Heart left ventricle (tissue), 13 donors: ENCODE results near the gene FAM151A.

Experiments used
- CTCF ChIP-seq, 12 donors: fragments of 200-600 bp; sonication (generic) in 4 of 12; IDR thresholded peaks; one replicate each; pipeline versions ENCODE4 v1.5.0 to v1.8.0; 2018 to 2022; ENCODE audit warnings: antibody characterized with exemption in 12 of 12, mild to moderate bottlenecking in 5 of 12
- POLR2A ChIP-seq, 2 donors: fragments of 450-650 bp; IDR thresholded peaks; one replicate each; pipeline ENCODE4 v1.6.1; 2017; ENCODE audit warnings: antibody characterized with exemption in 2 of 2, mild to moderate bottlenecking in 2 of 2, moderate library complexity in 2 of 2
- donor health status: ischemic (EF 13 %, LVEDD 7.1; RV severe dilation, severe dysfunction).
- donor health status: DM: no; HTN: yes; CAD: no.
- donor health status: DM: no; HTN: no; CAD: no.
- donor health status: ischemic (EF 25% LVEDD 6.9; RV normal size, moderate dysfunction).
- donor health status: ischemic (EF 25% LVEDD 5.7; RV mildly dilated, moderate dysfunction).
- donor health status: ischemic (EF 35%, LVEDD 5.7; RV mildly dilated, moderate dysfunction).
- donor health status: nonischemic (EF 11% LVEDD 7.7; RV severe dilation, severe dysfunction).
- donor health status: DM: yes; HTN: yes; CAD: no.
- donor health status: PGD.
- donor health status: ischemic (EF 29% LVEDD 5.4; RV normal size, mild dysfunction).
- donor health status: nonischemic (EF 23%, LVEDD 6.1; RV moderate dilation, normal function).

GRCh38 chr1:54591127-54591756 lies 32.1 kb downstream of the FAM151A start:
- TF ChIP-seq CTCF (IDR thresholded peaks at IDR 0.05) = no peak
- TF ChIP-seq POLR2A (IDR thresholded peaks at IDR 0.05) = no peak
